CD4-positive, alpha-beta T cell treated with Interleukin-6 at 100 ng/mL for 8 hours (primary cell): Measurements from ENCODE around the gene PFKFB3.
"Not testable (repeated sequence)": the region's sequence is repeated elsewhere in the genome, so short reads cannot be mapped to it uniquely, and the experiment has no call there.

ENCODE experiments used
- DNase-seq: peaks from one replicate; pipeline ENCODE4 v3.0.0-alpha.2; 2020; ENCODE audit warnings: mixed read lengths, low spot score

Gene PFKFB3

DNA sequence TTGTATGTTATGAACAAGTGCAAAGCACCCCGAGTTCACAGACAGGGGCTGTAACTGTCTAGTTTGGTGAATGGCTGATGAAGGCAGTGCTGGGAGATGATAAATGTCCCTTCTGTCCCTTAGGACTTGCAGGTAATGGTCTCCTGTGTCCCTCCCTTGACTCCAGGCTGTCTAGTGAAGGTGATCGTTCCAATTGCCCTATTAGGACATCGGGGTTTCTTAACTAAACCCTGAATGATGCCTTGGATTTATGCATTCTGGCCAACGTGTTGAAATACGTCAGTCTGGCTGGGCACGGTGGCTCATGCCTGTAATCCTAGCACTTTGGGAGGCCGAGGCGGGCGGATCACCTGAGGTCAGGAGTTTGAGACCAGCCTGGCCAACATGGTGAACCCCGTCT, 69.4 kb downstream of the PFKFB3 start:
- no peak for DNase-seq

GRCh38 chr10:6273351-6273750, 70.6 kb downstream of the PFKFB3 start:
- no peak for DNase-seq

GRCh38 chr10:6274040-6274439, 71.3 kb downstream of the PFKFB3 start:
- DNase-seq: no peak

DNA sequence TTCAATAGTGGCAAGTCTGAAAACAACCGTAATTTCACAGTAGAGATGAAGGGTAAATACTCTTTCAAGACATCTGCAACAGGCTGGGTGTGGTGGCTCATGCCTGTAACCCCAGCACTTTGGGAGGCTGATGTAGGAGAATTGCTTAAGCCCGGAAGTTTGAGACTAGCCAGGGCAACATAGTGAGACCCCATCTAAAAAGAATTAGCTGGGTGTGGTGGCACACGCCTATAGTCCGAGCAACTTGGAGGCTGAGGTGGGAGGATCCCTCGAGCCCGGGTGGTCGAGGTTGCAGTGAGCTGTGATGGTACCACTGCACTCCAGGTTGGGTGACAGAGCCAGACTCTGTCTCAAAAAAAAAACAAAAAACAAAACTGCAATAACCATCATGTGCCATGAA, 71.8 kb downstream of the PFKFB3 start:
- no peak for DNase-seq

DNA sequence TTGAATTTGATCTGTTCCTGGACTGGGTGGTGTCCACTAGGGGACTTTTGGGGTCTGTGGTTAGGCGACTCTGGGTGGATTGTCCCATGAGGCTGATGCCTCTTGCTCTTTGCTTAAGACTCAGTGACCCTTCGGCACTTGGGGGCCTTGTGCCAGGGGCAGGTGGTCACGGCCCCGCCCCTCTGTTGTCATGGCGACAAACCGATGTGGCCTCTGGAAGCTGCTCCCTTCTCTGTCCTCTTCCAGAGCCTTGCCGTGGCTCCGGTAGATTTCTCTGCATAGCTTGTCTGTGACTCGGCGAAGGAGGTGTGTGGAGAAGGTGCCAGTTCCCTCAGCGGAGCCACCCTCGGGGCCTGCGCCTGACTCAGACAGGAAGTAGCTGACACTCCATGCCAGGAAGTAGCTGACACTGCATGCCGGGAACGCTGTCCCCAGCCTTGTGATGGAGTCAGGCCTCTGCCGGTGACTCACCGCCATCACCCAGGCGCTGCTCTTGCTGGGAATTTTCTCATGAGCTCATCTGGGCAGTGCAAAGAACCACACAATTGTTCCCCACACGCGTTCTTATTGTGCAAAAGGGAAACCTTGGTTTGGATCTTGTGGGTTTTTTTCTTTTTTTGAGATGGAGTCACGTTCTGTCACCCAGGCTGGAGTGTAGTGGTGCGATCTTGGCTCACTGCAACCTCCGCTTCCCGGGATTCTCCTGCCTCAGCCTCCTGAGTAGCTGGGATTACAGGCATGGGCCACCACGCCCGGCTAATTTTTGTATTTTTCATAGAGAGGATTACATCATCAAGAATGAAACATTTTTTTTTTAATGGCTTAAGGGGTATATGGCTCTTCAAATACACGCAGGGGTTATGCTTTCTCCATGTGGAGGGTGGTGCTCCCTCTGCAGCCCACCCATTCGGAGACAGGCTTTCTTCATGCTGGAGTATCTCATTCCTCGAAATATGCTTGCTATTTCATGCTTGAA, 72.6 kb downstream of the PFKFB3 start:
- peak; percentile 91 for DNase-seq

GRCh38 chr10:6276356-6276755, 73.6 kb downstream of the PFKFB3 start:
- no peak for DNase-seq

GRCh38 chr10:6278519-6279120, 75.9 kb downstream of the PFKFB3 start:
- DNase-seq: no peak

DNA sequence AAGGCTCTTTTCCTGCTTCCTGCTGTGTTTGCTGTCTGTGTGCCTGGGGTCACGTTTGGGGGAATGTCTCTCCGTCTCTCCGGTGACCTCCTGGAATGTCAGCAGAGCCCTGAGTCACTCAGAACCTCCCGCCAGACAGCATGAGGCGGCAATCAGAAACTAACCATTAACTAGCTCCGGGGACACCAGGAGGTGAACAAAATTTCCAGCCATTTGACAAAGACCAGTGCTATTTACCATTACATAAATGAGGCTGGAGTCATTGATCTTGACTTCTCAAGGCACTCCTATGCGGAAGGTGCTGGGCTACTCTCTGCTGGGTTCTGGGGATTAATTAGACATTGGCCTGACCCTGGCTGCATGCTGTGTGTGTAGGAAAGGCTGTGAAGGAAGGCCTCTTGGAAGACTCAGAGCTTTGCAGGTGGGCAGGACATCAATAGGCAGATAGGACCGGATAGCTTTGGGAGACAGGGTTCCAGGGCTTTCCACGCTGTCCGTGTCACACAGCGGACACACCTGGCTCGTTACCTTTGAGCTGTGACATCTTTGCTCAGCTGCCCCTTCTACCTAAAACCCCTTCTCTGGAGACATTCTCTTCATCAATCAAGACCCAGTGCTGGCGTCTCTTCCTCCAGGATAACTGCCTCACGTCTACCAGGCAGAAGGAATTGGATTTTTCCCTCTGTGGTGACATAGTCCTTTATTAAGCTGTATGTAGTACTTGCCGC, 77.0 kb downstream of the PFKFB3 start:
- no peak for DNase-seq

- no peak for DNase-seq
Measured at GRCh38 chr10:6280291-6280690, 77.6 kb downstream of the PFKFB3 start.

GRCh38 chr10:6282454-6282958, 79.8 kb downstream of the PFKFB3 start:
- DNase-seq: no peak

- no peak for DNase-seq
Measured at GRCh38 chr10:6283655-6284054, 80.9 kb downstream of the PFKFB3 start.

GRCh38 chr10:6290621-6291020, 87.9 kb downstream of the PFKFB3 start:
- DNase-seq: not testable (repeated sequence)

- DNase-seq: no peak
Measured at GRCh38 chr10:6292741-6293151, 90.0 kb downstream of the PFKFB3 start.

- DNase-seq: not testable (repeated sequence)
Measured at GRCh38 chr10:6296425-6296824, 93.7 kb downstream of the PFKFB3 start.

GRCh38 chr10:6296828-6297251, 94.1 kb downstream of the PFKFB3 start:
- no peak for DNase-seq

DNA sequence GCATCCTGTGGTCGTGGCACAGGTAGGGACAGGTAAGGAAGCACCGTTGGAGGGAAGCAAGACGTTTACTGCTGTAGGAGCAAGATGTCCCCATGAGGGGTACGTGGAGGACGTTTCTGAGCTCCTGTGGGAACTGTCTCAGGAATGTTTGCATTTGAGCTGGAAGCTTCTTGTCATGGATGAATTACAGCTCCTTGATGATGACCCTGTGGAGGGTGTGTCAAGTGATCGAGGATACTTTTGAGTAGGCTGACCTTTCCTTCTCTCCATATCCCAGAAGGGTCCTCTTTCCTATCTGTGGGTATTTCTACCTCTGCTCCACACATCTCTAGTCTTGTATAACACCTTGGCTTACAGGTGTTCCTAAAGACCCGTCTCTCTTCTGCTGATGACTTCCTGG, 94.8 kb downstream of the PFKFB3 start:
- DNase-seq: no peak

- DNase-seq: no peak
Measured at GRCh38 chr10:6297951-6298381, 95.2 kb downstream of the PFKFB3 start.

- DNase-seq: no peak
Measured at GRCh38 chr10:6298428-6298827, 95.7 kb downstream of the PFKFB3 start.

- DNase-seq: no peak
Measured at GRCh38 chr10:6299234-6299633, 96.5 kb downstream of the PFKFB3 start.

- DNase-seq: no peak
Measured at GRCh38 chr10:6299743-6300105, 97.0 kb downstream of the PFKFB3 start.

GRCh38 chr10:6300106-6300783, 97.5 kb downstream of the PFKFB3 start:
- DNase-seq: peak; percentile 38
